Skeletal muscle satellite cell (primary cell): ENCODE results near the gene ANGEL1.
A peak's percentile ranks its signal among the peaks of the same experiment; 100 is the strongest.

Experiments used
- H3K27me3 ChIP-seq: 2 replicates; pipeline ENCODE4 v1.7.0; 2013; ENCODE audit warnings: low read length; ENCODE audit not compliant: control insufficient read depth, insufficient read depth
- H3K36me3 ChIP-seq: 2 replicates; pipeline ENCODE4 v1.7.0; 2013; ENCODE audit warnings: mild to moderate bottlenecking, control low read depth, low read length; ENCODE audit not compliant: insufficient read depth
- H3K4me1 ChIP-seq: 2 replicates; pipeline ENCODE4 v1.7.0; 2013; ENCODE audit warnings: low read length; ENCODE audit not compliant: control insufficient read depth, insufficient read depth
- H3K4me2 ChIP-seq: 2 replicates; pipeline ENCODE4 v1.7.0; 2013; ENCODE audit warnings: mild to moderate bottlenecking, low read length
- H3K4me3 ChIP-seq: 2 replicates; pipeline ENCODE4 v1.7.0; 2013; ENCODE audit warnings: low read length
- H3K9ac ChIP-seq: 2 replicates; pipeline ENCODE4 v1.7.0; 2013; ENCODE audit warnings: mild to moderate bottlenecking, low read depth, low read length, moderate library complexity
- H3K9me3 ChIP-seq: replicated peaks from 2 replicates; pipeline ENCODE4 v1.7.0; 2013; ENCODE audit warnings: mild to moderate bottlenecking, control low read depth, low read length

Gene ANGEL1

DNA sequence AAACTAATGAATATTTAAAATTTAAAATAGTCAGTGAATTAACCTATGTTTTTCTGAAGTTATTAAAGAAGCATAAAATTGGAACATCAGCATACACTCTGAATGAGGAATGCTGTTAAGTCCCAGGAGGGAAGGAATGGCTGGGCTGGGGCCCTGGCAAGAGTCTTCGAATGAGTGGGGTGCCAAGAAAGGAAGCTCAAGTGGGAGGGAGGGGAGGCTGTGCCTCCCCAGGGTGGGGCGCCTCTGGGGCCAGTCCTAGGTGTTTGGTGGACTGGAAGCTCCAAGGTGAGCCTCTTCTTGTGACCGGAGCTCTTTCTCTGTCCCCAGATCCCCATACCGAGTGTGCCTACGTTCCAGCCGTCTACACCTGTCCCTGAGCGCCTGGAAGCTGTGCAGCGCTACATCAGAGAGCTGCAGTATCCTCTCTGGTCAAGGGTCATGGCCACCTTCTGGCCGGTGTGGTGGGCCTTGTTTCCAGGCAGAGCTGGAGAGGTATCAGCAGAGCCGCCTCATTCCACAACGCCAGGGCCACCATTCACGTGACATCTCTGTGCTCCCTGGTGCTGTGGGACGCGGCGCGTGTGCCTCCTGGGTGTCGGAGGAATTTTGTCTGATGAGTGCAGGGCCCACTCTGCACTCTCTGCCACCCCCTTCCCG is 42.9 kb downstream of the ANGEL1 start:
- Histone ChIP-seq H3K9me3 (no peaks in the 10 kb centered on the region), H3K4me2 (no peak overlapping the region), H3K9ac (no peak overlapping the region), H3K4me3 (no peak overlapping the region), H3K27me3 (peaks cover 6% of the 10 kb centered on the region), H3K36me3 (no peaks in the 10 kb centered on the region), H3K4me1 (peaks cover 21% of the 10 kb centered on the region)

DNA sequence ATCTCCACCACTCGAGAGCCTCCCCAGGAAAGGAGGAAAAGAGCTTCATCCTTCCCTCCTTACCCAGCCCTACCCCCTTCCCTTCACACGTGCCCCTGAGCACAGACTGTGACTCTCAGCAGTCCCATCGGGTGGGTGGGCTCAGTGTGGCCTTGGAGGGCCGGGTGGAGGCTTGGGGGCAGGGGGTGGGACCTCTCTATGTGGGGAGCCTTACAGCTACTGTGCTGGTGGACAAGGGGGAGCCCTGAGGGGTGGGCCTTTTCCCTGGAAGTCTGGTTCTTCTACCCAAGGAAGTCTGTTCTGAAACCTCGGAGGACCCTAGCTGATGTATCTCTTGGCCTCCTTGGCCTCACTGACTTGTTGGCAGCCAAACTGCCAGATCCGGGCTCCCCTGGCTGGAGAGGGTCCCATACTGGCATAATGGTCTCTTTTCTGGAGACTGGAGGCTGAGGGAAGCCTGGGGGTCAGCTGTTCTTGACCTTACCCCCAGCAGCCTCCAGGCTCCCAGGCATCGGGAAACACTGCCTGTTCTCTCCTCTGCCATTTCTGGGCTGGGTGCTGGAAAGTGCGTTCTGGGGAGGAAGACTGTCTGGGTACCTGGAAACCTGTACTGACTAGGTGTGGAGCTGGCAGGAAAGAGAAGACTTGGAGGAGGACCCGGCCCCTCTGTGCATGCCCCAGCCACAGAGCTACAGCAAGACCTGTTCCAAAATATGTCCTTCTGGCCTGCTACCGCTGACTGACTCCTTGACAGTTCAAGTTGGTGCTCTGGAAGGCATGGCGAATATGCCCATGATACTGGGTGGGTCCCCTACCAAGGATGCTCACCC is 43.8 kb downstream of the ANGEL1 start:
- Histone ChIP-seq H3K4me2 (no peak overlapping the region), H3K36me3 (no peaks in the 10 kb centered on the region), H3K27me3 (peaks cover 6% of the 10 kb centered on the region), H3K9ac (no peak overlapping the region), H3K4me3 (no peak overlapping the region), H3K4me1 (peaks cover 18% of the 10 kb centered on the region), H3K9me3 (no peaks in the 10 kb centered on the region)

DNA sequence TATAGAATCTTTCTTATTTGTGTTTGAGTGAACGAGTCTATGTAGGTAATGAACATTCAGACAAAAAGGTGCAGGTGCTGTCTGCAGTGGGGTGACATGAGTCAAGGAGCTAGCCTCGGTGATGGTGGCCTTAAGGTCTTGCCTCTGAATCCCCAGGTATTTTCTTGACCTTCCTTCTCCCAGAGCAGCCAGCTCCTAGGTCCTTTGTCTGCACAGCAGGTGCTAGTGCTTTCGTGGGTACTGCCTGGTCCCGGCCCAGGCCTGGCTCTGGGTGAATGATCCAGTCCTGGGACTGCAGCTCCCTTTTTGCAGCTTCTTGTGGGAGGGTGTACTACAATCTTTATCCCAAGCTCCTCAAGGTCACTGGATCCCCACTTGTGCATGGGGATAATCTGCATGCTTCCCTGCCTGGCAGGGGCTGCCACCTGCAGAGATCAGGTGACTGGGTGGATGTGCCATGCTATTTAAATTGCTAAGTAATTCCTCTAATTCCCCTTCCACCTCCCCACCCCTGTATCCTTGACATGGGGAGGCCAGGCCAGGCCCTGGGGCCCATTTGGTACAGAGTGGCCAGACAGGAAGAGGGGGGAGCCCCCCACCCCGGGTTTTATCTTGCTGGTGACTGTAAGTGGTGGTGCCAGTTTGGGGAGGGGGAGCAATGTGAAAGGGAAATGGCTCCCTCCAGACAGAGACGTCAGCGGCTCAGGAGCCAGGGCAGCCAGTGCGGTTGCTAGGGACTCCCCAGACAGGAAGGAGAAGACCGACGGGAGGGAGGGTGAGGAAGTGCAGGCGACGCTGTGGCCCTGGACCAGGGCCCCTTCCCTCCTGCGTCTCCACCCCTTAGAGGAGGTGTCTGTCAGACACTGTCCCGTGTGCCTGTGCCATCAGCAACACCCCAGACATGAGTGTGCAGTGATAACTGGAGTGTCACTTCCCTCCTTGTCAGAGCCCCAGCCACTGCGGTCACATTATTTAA is 44.7 kb downstream of the ANGEL1 start:
- Histone ChIP-seq H3K9ac (no peak overlapping the region), H3K4me2 (no peak overlapping the region), H3K4me3 (no peak overlapping the region), H3K4me1 (peaks cover 9% of the 10 kb centered on the region), H3K27me3 (peaks cover 6% of the 10 kb centered on the region), H3K9me3 (no peaks in the 10 kb centered on the region), H3K36me3 (no peaks in the 10 kb centered on the region)

DNA sequence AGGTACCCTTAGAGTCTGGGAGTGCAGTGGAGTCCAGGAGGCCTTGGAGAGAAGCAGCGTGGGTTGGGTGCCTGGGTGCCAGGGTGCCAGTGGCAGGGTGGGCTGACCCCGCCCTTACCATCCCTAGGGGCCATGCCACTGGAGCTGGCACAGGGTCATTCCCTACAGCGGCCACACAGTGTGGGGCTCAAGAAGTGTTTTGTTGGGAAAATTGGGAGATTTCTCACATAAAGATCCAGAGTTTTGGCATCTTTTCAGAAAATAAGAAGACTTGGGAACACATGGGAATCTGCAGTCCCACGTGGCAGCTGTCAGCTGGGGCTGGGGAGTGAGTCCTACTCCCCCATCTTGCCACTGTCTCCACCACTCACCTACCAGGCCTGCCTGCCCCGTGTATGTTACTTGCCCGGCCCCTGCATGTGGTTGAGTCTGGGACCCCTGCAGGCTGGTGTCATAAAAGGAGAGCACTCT is 47.2 kb downstream of the ANGEL1 start:
- no peaks in the 10 kb centered on the region for H3K27me3 ChIP-seq
- H3K9ac ChIP-seq: no peak overlapping the region
- no peaks in the 10 kb centered on the region for H3K36me3 ChIP-seq
- H3K9me3 ChIP-seq: no peaks in the 10 kb centered on the region
- no peak overlapping the region for H3K4me3 ChIP-seq
- peaks cover 10% of the 10 kb centered on the region for H3K4me1 ChIP-seq
- no peak overlapping the region for H3K4me2 ChIP-seq

DNA sequence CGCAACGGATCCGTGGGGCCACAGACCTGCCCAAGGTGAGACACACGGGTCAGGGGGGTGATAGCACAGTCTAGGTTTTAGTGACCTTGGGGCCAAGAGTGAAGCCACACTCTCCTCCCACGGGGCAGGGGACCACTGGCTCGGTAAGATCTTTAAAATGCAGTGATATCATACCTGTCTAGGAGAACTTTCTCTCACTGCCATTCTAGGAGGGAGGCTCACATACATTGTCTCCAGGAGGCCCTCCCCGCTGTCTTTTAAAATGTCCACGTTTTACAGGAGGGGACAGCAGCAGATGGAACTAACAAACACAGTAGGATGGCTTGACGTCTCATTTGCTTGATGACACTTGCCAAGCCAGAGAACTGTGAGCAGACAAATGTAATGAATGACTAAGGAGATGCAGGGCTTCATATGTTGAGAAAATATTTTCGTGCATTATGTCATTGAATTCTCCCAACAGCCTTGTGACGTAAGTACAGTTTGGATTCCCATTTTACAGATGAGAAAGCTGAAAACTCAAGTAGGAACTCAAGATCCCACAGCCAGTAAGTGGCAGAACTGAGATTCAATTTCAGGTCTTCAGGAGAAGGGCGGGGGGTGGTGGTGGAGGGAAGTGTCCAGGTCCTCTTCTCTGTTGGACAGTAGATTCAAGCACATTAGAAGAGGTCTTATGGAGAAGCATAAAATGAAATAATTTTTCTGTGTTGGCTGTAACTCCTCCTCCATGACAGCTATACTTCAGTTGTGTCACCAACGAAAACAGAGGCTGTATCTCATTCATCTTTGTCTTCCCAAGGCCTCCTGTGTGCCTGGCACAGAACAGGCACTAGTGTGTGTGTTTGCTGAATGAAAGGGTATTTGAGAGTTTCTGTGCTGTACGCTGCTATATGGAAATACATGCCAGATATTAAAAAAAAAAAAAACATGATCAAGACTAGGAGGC is 49.3 kb downstream of the ANGEL1 start:
- Histone ChIP-seq H3K9me3 (no peaks in the 10 kb centered on the region), H3K9ac (no peak overlapping the region), H3K4me1 (peaks cover 10% of the 10 kb centered on the region), H3K27me3 (peaks cover 6% of the 10 kb centered on the region), H3K4me2 (peak overlapping the region; percentile 92), H3K36me3 (no peaks in the 10 kb centered on the region), H3K4me3 (no peak overlapping the region)

DNA sequence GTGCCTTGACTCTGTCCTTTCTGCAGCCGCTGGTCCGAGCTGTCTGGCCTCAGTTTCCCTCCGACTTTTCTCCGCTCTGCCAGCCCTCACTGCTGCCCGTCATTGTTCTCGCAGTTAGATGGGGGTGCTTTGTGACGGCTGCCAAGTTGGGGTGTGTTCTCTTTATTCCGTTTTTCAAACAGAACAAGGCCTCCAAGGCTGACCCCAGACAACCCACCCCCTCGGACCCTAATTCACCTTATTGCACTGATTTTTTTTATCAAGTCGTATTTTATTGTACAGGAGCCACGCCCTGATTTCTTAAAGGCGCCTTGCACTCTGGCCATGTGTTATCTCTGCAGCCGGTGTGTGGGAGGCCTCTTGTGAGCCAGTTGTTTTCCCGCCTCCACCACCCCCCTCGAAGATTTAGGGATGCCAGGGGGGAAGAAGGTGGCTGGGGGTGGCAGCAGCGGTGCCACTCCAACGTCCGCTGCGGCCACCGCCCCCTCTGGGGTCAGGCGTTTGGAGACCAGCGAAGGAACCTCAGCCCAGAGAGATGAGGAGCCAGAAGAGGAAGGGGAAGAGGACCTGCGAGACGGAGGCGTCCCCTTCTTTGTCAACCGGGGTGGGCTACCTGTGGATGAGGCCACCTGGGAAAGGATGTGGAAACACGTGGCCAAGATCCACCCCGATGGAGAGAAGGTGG is 50.1 kb downstream of the ANGEL1 start:
- Histone ChIP-seq H3K4me3 (peak overlapping the region; percentile 79), H3K4me2 (peak overlapping the region; percentile 92), H3K4me1 (peaks cover 10% of the 10 kb centered on the region), H3K27me3 (peaks cover 10% of the 10 kb centered on the region), H3K9me3 (no peaks in the 10 kb centered on the region), H3K36me3 (no peaks in the 10 kb centered on the region), H3K9ac (peak overlapping the region; percentile 66)

DNA sequence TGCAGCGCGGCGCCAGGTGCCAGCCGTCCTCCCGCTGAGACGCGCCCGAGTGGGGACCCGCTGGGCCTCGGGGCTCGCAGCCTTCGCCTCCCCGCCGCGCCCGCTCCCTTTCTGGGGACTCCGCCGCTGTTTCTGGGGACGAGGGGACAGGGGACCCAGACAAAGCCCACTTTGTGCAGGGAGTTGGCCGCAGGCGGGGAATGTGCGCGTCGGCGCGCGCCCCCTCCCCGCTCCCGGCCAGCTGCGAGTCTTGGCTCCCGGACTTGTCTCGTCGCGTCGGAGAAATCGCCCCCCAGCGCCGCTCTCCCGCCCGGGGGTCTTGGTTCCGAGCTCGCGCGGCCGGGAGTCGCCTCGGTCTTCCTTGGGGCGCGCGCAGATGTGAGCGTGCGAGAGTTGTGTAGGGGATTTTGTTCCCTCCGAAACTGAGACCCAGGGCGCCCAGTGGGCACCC is 50.7 kb downstream of the ANGEL1 start:
- H3K4me1 ChIP-seq: peaks cover 10% of the 10 kb centered on the region
- H3K9me3 ChIP-seq: no peaks in the 10 kb centered on the region
- H3K36me3 ChIP-seq: no peaks in the 10 kb centered on the region
- H3K27me3 ChIP-seq: peaks cover 10% of the 10 kb centered on the region
- H3K4me3 ChIP-seq: peak overlapping the region; percentile 79
- H3K9ac ChIP-seq: peak overlapping the region; percentile 66
- peak overlapping the region; percentile 92 for H3K4me2 ChIP-seq

DNA sequence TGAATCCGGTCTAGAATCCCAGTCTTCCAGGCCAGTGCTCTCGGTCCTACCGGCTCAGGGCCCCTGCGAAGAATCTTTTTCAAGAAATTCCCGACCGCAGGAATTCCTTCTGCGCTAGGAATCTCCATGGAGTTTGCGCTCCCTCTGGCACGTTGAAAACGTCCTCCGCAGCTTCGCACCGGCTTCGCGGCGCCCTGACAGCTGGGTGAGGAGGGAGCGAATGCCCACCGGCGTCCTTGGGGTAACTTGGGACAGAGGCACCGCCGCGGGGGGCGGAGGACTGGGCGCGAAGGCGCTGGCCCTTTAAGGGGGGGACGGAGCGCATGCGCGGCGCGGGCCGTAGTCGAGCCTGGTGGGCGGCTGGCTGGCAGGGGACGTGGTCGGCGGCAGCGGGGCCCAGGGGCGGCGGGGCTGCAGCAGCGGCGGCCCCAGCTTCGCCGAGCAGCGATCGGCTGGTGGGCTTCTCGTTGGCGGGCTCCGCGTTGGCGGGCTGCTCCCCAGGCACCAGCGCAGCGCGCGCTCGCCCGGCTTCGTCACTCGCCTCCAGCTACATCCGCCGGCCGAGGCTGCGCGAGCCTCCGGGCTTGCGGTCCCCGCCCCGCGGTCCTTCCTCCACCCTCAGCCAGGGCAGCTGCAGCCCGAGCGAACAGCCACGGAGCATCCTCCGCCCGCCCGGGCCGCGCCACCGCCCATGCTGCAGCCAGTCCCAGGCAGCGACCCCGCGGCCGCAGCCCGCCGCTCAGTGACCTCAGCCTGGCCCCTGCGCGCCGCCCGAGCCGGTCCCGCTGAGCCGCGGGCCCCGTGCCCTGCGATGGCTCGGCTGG is 51.3 kb downstream of the ANGEL1 start, which contains the start of gene VASH1:
VASH1 (plus strand) TSS at position 333 of the 824 bp plus-strand sequence. CDS start 1,354 bp downstream, outside the sequence.
- Histone ChIP-seq H3K4me1 (peaks cover 10% of the 10 kb centered on the region), H3K4me2 (peak within 1 kb of the TSS; percentile 92), H3K36me3 (no peaks in the 10 kb centered on the region), H3K27me3 (peaks cover 16% of the 10 kb centered on the region), H3K9ac (peak within 1 kb of the TSS; percentile 66), H3K4me3 (peak within 1 kb of the TSS; percentile 79), H3K9me3 (no peaks in the 10 kb centered on the region)

DNA sequence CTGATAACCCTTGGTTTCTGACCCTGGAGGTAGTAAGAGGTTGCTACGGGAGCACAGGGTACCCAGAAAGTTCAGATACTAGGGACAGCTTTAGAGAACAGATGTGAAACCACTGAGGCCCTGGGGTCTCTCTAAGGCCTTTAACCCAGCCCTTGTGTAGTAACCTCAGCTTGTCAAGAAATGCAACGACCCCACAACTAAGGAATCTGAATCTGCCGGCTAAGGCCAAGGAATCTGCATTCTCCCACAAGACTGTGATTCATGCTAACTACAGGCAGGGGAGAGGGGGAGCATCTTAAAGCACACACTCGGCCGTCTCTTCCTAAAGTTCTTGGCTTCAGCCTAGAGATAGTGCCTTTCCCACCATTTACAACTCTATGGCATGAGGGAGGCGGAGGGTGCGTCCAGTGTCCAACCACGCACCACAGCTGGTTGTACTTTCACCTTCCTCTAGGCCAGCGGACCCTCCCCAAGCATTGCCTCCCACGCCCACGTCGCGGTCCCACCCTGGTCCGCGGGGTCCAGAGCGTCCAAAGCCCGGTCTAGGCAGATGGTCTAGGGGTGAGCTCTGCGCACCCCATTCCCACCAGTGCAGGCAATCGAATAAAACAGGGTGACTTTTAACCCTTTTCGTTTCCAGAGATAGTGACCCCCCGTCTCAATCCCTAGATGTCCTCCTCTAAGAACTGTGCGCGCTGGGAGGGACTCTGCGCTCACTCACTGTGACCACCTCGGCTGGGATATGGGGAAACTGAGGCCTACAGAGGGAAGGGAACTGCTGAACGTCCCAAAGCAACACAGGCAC is 52.1 kb downstream of the ANGEL1 start:
- no peaks in the 10 kb centered on the region for H3K9me3 ChIP-seq
- peak overlapping the region; percentile 92 for H3K4me2 ChIP-seq
- H3K27me3 ChIP-seq: peaks cover 24% of the 10 kb centered on the region
- H3K4me1 ChIP-seq: peaks cover 10% of the 10 kb centered on the region
- peak overlapping the region; percentile 66 for H3K9ac ChIP-seq
- peak overlapping the region; percentile 79 for H3K4me3 ChIP-seq
- H3K36me3 ChIP-seq: no peaks in the 10 kb centered on the region
